ENCODE results near the gene LRRC53. TPM values are rescaled to one million over a fixed set of nuclear protein-coding genes. Genes with fewer than 3 reads are reported as not detected.
A peak's percentile ranks its signal among the peaks of the same experiment; 100 is the strongest.

Gene LRRC53
- total and polyA plus RNA-seq, 2 of the 8 experiments (the other 6 are each of a cell fraction or from before 2014, with no cell fraction given), result not detected

DNA sequence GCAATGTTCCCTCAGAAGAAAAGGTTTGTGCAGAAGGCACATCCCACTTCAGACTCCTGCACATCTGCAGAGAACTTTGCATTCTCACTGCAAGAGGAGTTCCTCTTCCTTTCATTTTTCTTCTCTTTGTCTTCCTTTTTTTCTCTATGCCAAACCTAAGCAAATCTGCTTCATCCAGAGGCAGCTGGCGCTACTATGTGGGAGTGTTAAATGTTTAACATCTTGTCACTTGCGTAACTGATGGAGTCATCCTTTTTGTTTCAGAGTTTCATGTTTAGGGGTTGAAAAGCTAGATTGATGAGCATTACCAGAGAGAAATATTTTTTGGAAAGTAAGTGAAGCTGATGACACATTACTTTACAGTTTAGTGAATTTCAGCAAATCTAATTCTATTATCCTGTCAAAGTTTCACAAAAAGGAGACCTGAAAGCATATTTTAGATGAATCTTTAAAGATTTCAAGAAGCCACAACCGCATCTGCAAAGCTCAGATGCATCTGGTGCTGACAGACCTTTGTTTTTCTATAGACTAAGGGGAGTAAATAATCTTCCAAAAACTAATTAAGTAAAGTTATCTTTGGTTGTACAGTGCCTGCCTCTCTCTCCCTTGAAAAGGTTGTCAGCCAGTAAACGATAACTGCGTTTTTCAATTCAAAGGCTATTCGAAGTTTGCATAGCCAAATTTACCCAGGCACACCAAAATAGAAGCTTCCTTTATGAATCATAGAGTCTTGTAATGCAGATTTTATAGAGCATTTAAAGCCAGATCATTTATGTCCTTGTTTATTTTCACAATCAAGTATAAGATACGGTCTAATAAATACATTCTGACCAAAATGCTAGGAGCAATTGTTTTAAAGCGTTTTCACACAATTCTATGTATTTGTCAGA, 1.2 kb upstream of the LRRC53 start:
- H3K79me1 ChIP-seq (ENCODE audit: low read depth, low read length), result no peaks in the 10 kb centered on the region
- FAIRE-seq (no peak), DNase-seq (ENCODE audit: low read depth in 1 of 2, low spot score in 2 of 2) (no peak)
- H3K27me3 ChIP-seq (replicated peaks in 1 of 4; ENCODE audit: control insufficient read depth in 3 of 4, extremely low read depth in 1 of 4, insufficient read depth in 3 of 4, low read length in 3 of 4), result no peaks in the 10 kb centered on the region
- H4K5ac ChIP-seq (ENCODE audit: insufficient read length, low read depth, low read length), result no peak overlapping the region
- H4K8ac ChIP-seq (ENCODE audit: extremely low read depth, insufficient read depth, low read length), result no peak overlapping the region
- no peaks in the 10 kb centered on the region for H4K20me1 ChIP-seq (replicated peaks in 1 of 2; ENCODE audit: control insufficient read depth in 1 of 2, insufficient read depth in 2 of 2, low read length in 2 of 2)
- no peak overlapping the region for H3K23ac ChIP-seq (ENCODE audit: insufficient read length)
- 0 out of 2 replicates have a peak overlapping the region, but pooled peaks have one; percentile 35 for H2AFZ ChIP-seq (ENCODE audit: low read length)
- H2AK5ac ChIP-seq (ENCODE audit: low read depth, low read length), result no peak overlapping the region
- no peak overlapping the region for H3K4me2 ChIP-seq (ENCODE audit: insufficient read depth in 1 of 2, low read depth in 2 of 2, low read length in 2 of 2)
- H3K9ac ChIP-seq (replicated peaks in 1 of 4; ENCODE audit: extremely low read depth in 1 of 4, low read depth in 3 of 4, low read length in 3 of 4), result no peak overlapping the region
- no peaks in the 10 kb centered on the region for H3K79me2 ChIP-seq (ENCODE audit: control insufficient read depth in 1 of 2, insufficient read depth in 2 of 2, low read length in 2 of 2)
- H3K36me3 ChIP-seq (ENCODE audit: control insufficient read depth in 2 of 4, insufficient read depth in 4 of 4, low read length in 3 of 4), result no peaks in the 10 kb centered on the region
- peaks cover 0 to under 1% (median under 1%) of the 10 kb centered on the region in 4 experiments; a peak in 2 of 7 replicates for H3K4me1 ChIP-seq (replicated peaks in 1 of 4; ENCODE audit: control insufficient read depth in 3 of 4, insufficient read depth in 4 of 4, low read length in 3 of 4)
- ChIA-PET CTCF (ENCODE audit: partially characterized antibody) (interaction anchor here (0.5 to 3.6 kb wide), 6 partner anchors 9 to 176 kb away, joined by 3 to 16 read pairs (median 4); no protein-coding TSS in a partner anchor), POLR2A (ENCODE audit: partially characterized antibody) (no interaction called here)
- H2BK15ac ChIP-seq (ENCODE audit: low read length), result no peak overlapping the region
- H2BK5ac ChIP-seq (ENCODE audit: low read depth, low read length), result no peak overlapping the region
- H3K4ac ChIP-seq (replicated peaks; ENCODE audit: insufficient read length, low read depth, low read length), result no peak overlapping the region
- no peaks in the 10 kb centered on the region for H3K23me2 ChIP-seq (ENCODE audit: low read depth, low read length)
- H3K18ac ChIP-seq (ENCODE audit: extremely low read depth, low read length), result no peak overlapping the region
- no peak overlapping the region for H3K14ac ChIP-seq (ENCODE audit: insufficient read length)
- 90% methylated on average over 8 of the region's 8 CpGs; no CpG with 5 or more reads in 1 of the 2 experiments for WGBS, 2 experiments (ENCODE audit: extremely low coverage in 1 of 2, insufficient coverage in 1 of 2, insufficient read length in 1 of 2, insufficient replicate concordance in 2 of 2, low coverage in 1 of 2, low lambda C conversion rate in 2 of 2, missing lambda C conversion rate in 1 of 2)
- H2BK120ac ChIP-seq (replicated peaks; ENCODE audit: low read depth, low read length), result no peak overlapping the region
- H3K9me3 ChIP-seq (ENCODE audit: insufficient read depth in 2 of 2, low read depth in 1 of 2, low read length in 1 of 2), result no peaks in the 10 kb centered on the region
- no peak overlapping the region for H3K56ac ChIP-seq (replicated peaks; ENCODE audit: insufficient read length, low read depth, low read length)
- no peak overlapping the region for H2BK12ac ChIP-seq (ENCODE audit: low read depth, low read length)
- no peak overlapping the region for H3K4me3 ChIP-seq (ENCODE audit: extremely low read depth in 1 of 4, insufficient read depth in 2 of 4, low read depth in 3 of 4, low read length in 4 of 4)
- H4K91ac ChIP-seq (replicated peaks; ENCODE audit: insufficient read length, low read length), result no peak overlapping the region
- TF ChIP-seq SUZ12 (IDR thresholded peaks at IDR 0.05; ENCODE audit: low read length), result no peak
- no peak for TF ChIP-seq SIRT6 (IDR thresholded peaks at IDR 0.05; ENCODE audit: low read length)
- no peak for TF ChIP-seq TBP (IDR thresholded peaks at IDR 0.05; ENCODE audit: low read depth, low read length)
- no peak for TF ChIP-seq RXRA (IDR thresholded peaks at IDR 0.05; ENCODE audit: insufficient read depth, low read depth, low read length)
- no peak for TF ChIP-seq CBX5 (IDR thresholded peaks at IDR 0.05; ENCODE audit: low read depth, low read length)
- H3K27ac ChIP-seq (ENCODE audit: low read depth, low read length), result no peak overlapping the region
- no peak overlapping the region for H2BK20ac ChIP-seq (ENCODE audit: low read length)

Data from H1 (cell line).